ENCODE results near the gene PRCP. TPM values are rescaled to one million over a fixed set of nuclear protein-coding genes. Genes with fewer than 3 reads are reported as not detected.

Gene PRCP
- total RNA-seq, 6 experiments from 2014 or later, result 51.2 to 63.3 (median 57.5) TPM

DNA sequence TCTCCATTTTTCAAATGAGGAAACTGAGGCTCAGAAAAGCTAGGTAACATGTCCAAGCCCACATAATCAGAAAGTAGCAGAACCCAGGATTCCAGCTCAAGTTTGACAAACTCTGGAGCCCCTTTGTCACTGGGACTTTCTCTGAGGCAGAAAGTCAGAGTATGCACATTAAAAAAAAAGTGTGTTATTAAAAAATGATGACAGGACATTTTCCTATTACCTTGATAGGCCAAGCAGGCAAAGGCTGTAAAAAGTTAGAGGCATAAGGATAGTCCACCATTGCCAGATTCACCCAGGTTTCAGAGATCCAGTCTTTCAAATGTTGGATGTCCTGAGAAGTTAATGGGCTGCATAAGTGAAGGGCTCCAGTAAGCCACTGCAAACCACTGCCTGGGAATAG, 51.4 kb downstream of the PRCP start:
- Mint-ChIP-seq H3K27ac (no peak overlapping the region), H3K4me3 (no peak overlapping the region), H3K27me3 (ENCODE audit: insufficient read depth) (no peaks in the 10 kb centered on the region), H3K9me3 (peaks cover 5% of the 10 kb centered on the region; the same call in 1 of the 2 replicates), H3K4me1 (ENCODE audit: low read depth) (peaks cover 17% of the 10 kb centered on the region), H3K36me3 (ENCODE audit: low read depth) (peaks cover 8% of the 10 kb centered on the region)
- TF ChIP-seq, protein P1, sequence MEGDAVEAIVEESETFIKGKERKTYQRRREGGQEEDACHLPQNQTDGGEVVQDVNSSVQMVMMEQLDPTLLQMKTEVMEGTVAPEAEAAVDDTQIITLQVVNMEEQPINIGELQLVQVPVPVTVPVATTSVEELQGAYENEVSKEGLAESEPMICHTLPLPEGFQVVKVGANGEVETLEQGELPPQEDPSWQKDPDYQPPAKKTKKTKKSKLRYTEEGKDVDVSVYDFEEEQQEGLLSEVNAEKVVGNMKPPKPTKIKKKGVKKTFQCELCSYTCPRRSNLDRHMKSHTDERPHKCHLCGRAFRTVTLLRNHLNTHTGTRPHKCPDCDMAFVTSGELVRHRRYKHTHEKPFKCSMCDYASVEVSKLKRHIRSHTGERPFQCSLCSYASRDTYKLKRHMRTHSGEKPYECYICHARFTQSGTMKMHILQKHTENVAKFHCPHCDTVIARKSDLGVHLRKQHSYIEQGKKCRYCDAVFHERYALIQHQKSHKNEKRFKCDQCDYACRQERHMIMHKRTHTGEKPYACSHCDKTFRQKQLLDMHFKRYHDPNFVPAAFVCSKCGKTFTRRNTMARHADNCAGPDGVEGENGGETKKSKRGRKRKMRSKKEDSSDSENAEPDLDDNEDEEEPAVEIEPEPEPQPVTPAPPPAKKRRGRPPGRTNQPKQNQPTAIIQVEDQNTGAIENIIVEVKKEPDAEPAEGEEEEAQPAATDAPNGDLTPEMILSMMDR (IDR thresholded peaks at IDR 0.05), result no peak
- DNase-seq, result no peak

DNA sequence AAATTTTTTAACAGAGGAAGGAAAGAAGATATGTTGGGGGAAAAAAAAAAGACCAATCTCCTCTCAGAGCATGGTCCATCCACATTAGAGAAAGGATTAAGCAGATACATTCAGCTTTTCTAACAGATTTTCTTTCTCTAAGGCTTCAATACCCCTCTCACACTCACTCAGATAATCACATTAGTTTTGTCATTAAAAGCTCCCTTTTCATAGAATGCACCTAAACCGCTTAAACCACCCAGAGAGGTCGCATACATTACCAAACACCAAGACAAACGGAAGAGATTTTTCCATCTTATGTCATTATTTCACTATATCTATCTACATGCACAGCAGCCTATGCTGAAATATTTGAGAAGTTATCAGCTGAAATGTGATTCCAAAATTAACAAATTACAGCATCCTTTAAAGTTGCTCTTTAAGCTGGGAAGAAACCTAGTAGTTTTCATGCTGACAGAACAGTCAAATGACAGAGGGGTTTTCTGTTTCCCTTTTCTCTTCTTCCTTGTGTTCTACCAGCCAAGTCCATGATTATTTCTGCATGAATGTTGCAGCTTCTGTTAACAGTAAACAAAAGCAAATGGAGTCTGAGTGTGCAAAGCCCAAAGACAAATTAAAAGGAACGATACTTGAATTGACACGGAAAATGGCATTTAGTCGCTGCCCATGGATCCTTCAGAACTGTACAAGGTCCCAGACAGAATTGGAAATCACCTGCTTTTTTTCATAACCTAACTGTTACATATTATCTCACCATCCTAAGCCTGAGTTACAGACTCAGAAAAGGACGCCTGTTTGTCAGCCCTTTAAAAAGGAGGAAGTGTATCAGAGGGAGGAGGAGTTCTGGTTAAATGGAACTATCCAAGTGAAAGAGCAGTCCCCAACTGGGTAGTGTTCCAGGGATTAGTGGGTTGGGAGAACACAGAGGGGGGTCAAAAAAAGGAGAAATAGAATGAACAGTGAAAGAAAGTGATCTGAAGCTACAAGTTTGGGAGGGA, 54.6 kb downstream of the PRCP start:
- H3K36me3 Mint-ChIP-seq (ENCODE audit: low read depth), result no peaks in the 10 kb centered on the region
- no peaks in the 10 kb centered on the region for H3K4me1 Mint-ChIP-seq (ENCODE audit: low read depth)
- DNase-seq, result no peak
- no peaks in the 10 kb centered on the region for H3K9me3 Mint-ChIP-seq
- no peak overlapping the region for H3K4me3 Mint-ChIP-seq
- H3K27ac Mint-ChIP-seq, result no peak overlapping the region
- TF ChIP-seq, protein P1 (IDR thresholded peaks at IDR 0.05), result no peak
- no peaks in the 10 kb centered on the region for H3K27me3 Mint-ChIP-seq (ENCODE audit: insufficient read depth)

- no peak for DNase-seq
- H3K36me3 Mint-ChIP-seq (ENCODE audit: low read depth), result no peaks in the 10 kb centered on the region
- no peak overlapping the region for H3K27ac Mint-ChIP-seq
- no peaks in the 10 kb centered on the region for H3K4me1 Mint-ChIP-seq (ENCODE audit: low read depth)
- no peak overlapping the region for H3K4me3 Mint-ChIP-seq
- H3K9me3 Mint-ChIP-seq, result no peaks in the 10 kb centered on the region
- TF ChIP-seq, protein P1 (IDR thresholded peaks at IDR 0.05), result no peak
- no peaks in the 10 kb centered on the region for H3K27me3 Mint-ChIP-seq (ENCODE audit: insufficient read depth)
Observed at GRCh38 chr11:82843057-82843795, 57.0 kb downstream of the PRCP start.

GRCh38 chr11:82842019-82842418, 58.2 kb downstream of the PRCP start:
- Mint-ChIP-seq H3K4me1 (ENCODE audit: low read depth) (no peaks in the 10 kb centered on the region), H3K27me3 (ENCODE audit: insufficient read depth) (no peaks in the 10 kb centered on the region), H3K4me3 (no peak overlapping the region), H3K27ac (no peak overlapping the region), H3K9me3 (no peaks in the 10 kb centered on the region), H3K36me3 (ENCODE audit: low read depth) (no peaks in the 10 kb centered on the region)
- TF ChIP-seq, protein P1 (IDR thresholded peaks at IDR 0.05), result no peak
- no peak for DNase-seq

DNA sequence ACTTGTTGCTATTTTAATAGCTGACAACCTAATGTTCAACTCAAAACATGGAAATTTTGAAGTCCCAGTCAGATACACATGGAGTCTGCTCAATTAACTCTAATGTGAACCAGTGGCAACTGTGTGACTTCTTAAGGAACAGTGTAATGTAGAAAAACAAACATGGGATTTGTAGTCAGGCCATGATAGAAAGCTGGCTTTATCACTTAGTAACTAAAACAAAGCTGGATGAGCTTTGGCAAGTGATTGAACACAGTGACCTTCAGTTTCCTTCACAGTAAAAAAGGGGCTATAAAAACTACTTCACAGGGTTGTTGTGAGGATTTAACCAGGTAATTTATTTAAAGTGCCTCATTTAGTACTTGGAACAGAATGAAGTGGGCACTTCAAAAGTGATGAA, 62.6 kb downstream of the PRCP start:
- peaks cover 11% of the 10 kb centered on the region for H3K36me3 Mint-ChIP-seq (ENCODE audit: low read depth)
- no peaks in the 10 kb centered on the region; the same call in 1 of the 2 replicates for H3K27me3 Mint-ChIP-seq (ENCODE audit: insufficient read depth)
- TF ChIP-seq, protein P1 (IDR thresholded peaks at IDR 0.05), result no peak
- DNase-seq, result no peak
- H3K9me3 Mint-ChIP-seq, result no peaks in the 10 kb centered on the region
- no peak overlapping the region for H3K27ac Mint-ChIP-seq
- H3K4me1 Mint-ChIP-seq (ENCODE audit: low read depth), result no peaks in the 10 kb centered on the region
- no peak overlapping the region for H3K4me3 Mint-ChIP-seq

Data from HFFc6 (cell line).